HEK293T (cell line): ENCODE data around the gene MAGEH1.

Experiments used
- CTCF ChIA-PET: fragments of 350-600 bp; formaldehyde crosslinking; extraction: SDS; loops from one replicate; lab custom pipeline; 2021; ENCODE audit warnings: antibody characterized with exemption, inconsistent platforms; lab: Yijun Ruan, JAX
- POLR2A ChIA-PET: fragments of 350-600 bp; formaldehyde crosslinking; extraction: SDS; loops from one replicate; lab custom pipeline; 2020; ENCODE audit warnings: antibody characterized with exemption, inconsistent platforms; lab: Yijun Ruan, JAX
- DNase-seq: peaks from one replicate; pipeline ENCODE4 v3.0.0; 2012; ENCODE audit warnings: mixed read lengths; ENCODE audit errors: extremely low spot score
- ARNT ChIP-seq: fragments of 450-650 bp; IDR thresholded peaks from 2 replicates; pipeline ENCODE4 v1.6.1; 2017; ENCODE audit warnings: mild to moderate bottlenecking
- CTBP1 ChIP-seq: fragments of 450-650 bp; IDR thresholded peaks from 2 replicates; pipeline ENCODE4 v1.6.1; 2016; ENCODE audit warnings: borderline replicate concordance
- ELF4 ChIP-seq: fragments of 450-650 bp; IDR thresholded peaks from 2 replicates; pipeline ENCODE4 v1.6.1; 2017; ENCODE audit warnings: antibody characterized with exemption
- FOXA1 ChIP-seq: fragments of 450-650 bp; IDR thresholded peaks from 2 replicates; pipeline ENCODE4 v1.6.1; 2016; ENCODE audit warnings: mild to moderate bottlenecking
- FOXM1 ChIP-seq: fragments of 450-650 bp; IDR thresholded peaks from 2 replicates; pipeline ENCODE4 v1.6.1; 2017; ENCODE audit warnings: mild to moderate bottlenecking, borderline replicate concordance
- HDGF ChIP-seq: fragments of 450-650 bp; IDR thresholded peaks from 2 replicates; pipeline ENCODE4 v1.6.1; 2017; ENCODE audit warnings: antibody characterized with exemption, borderline replicate concordance
- L3MBTL2 ChIP-seq: fragments of 450-650 bp; conservative IDR thresholded peaks from 2 replicates; pipeline ENCODE4 v1.6.1; 2016; ENCODE audit warnings: mild to moderate bottlenecking
- NFRKB ChIP-seq: fragments of 450-650 bp; IDR thresholded peaks from 2 replicates; pipeline ENCODE4 v1.6.1; 2016; ENCODE audit warnings: mild to moderate bottlenecking, moderate library complexity
- SP1 ChIP-seq: fragments of 450-650 bp; IDR thresholded peaks from 2 replicates; pipeline ENCODE4 v1.6.1; 2017
- SUZ12 ChIP-seq: fragments of 450-650 bp; IDR thresholded peaks from 2 replicates; pipeline ENCODE4 v1.6.1; 2016; ENCODE audit warnings: mild to moderate bottlenecking
- ZNF384 ChIP-seq: fragments of 450-650 bp; IDR thresholded peaks from 2 replicates; pipeline ENCODE4 v1.6.1; 2016
- TF ChIP-seq, protein P1 (sequence below): fragments of 450-650 bp; IDR thresholded peaks from 2 replicates; pipeline ENCODE4 v1.6.1; 2016

The MAGEH1 gene

DNA sequence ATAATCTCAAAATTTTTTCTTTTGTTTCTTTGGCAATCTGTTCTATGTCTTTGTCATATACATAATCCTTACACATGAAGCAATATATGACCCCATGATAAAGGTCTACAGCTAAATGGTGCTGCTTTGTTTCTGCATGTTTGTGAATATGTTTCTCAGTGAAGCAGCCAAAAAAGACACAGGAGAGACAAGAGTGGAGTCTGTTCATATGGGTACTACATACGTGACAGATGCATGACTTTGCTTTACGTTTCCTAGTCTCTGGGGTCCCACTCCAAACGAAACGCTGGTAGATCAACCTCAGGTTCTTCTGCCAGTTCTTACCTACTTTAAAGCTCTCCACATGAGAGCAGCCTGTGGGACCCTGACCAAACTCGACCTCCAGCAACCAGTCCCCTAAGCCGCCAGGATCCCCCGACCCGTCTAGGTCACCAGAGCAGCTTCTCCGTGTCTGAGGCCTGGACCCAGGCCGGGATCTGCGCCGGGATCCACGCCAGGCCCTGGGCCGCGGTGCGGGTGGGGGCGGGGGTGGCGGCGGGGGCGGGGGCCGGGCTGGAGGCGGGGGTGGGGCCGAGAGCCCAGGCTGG, 36.2 kb downstream of the MAGEH1 start:
- no peak for DNase-seq
- POLR2A ChIA-PET, result no interaction called here
- TF ChIP-seq CTBP1 (no peak), HDGF (no peak), NFRKB (no peak)
- CTCF ChIA-PET, result no interaction called here

DNA sequence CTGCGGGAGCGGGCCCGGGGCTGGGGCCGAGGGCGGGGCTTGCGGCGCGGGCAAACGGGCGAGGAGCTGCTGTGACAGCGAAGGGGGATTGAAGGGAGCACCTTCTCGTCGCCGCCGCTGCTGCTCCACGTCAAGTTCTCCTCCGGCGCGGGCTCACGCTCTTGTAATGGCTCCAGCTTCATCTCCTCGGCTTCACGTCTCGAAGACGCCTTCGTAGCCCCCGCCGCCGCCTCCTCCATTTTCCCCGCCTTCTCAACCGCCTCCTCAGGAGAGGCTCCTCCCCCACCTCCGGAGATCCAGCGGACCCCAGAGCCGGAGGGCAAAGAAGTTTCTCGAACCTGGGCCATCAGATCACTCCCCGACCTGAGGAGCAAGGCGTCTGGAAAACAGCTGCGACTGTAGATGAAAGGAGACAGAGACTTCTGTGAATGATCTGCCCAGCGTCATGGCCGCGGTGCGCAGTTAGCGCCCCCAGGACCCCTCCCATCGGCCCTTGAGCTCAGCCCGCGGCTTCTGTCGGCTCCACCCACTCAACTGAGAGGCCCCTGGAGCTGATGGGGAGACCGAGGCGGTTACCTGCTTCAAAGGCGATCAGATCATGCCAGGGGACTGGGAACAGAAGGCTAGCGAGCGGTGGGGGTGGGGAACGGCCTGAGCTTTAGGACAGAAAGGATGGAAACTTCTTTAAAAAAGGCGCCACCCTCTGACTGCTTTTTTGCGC, 36.8 kb downstream of the MAGEH1 start:
- ChIA-PET POLR2A (no interaction called here), CTCF (no interaction called here)
- peak; percentile 41 for DNase-seq
- TF ChIP-seq L3MBTL2 (peak; percentile 73), HDGF (no peak)

DNA sequence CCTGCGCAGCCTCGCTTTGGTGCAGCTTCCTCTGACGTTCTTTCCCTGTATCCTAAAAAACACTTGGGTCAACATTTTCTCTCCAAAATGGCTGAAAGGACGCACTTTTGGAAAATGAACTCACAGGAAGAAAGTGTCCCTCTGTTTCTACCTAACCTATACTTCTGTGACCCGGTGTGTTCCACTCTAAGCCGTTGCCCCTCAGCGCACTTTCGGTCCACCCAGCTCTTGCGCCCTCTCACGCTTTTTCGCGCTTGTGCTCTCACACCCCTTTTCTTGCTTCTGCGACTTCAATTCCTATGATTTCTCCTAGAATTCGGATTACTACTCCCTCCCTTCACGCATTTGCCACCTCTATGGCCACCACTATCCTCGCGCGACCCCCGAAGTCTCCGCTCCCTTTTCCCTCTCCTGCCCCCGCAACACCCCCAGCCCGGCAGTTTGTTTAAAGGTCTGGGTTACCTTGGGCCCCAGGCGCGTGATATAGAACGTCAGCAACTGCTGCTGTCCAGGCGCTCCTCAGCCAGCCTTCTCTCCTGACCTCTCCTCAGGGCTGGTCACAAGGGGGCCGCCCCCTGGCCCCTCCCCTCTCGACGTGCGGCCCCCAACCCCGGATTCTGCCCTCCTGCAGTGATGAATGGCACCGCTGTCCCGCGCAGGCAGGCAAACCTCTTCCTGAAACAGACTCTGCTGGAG, 37.5 kb downstream of the MAGEH1 start, which contains the start of gene USP51:
USP51 (minus strand) TSS at position 535 of the 696 bp plus-strand sequence. CDS start 909 bp downstream, outside the sequence.
- POLR2A ChIA-PET, result no interaction called here
- CTCF ChIA-PET, result no interaction called here
- peak; percentile 12 for DNase-seq
- no peak for TF ChIP-seq ARNT
- TF ChIP-seq SP1, result no peak
- TF ChIP-seq, protein P1, sequence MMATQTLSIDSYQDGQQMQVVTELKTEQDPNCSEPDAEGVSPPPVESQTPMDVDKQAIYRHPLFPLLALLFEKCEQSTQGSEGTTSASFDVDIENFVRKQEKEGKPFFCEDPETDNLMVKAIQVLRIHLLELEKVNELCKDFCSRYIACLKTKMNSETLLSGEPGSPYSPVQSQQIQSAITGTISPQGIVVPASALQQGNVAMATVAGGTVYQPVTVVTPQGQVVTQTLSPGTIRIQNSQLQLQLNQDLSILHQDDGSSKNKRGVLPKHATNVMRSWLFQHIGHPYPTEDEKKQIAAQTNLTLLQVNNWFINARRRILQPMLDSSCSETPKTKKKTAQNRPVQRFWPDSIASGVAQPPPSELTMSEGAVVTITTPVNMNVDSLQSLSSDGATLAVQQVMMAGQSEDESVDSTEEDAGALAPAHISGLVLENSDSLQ, result no peak

DNA sequence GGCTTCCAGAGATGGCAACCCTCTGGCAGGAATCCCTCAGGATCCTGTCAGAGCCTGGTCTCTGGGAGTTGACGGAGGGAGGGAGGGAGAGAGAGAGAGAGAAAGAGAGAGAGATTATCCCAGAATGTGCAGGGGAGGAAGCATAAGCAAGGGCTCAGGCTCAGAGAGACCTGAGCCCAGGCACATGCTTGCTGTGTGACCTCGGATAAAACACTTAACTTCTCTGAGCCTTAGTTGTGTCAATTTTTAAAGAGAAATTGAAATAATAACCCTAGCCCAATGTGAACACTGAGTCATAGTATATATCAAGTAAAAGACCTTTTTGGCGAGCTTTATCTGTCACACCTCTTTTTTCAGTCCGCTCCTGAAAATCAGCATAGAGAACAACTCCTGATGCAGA, 38.2 kb downstream of the MAGEH1 start:
- no peak for TF ChIP-seq ZNF384
- TF ChIP-seq SUZ12, result no peak
- no peak for DNase-seq
- CTCF ChIA-PET, result no interaction called here
- POLR2A ChIA-PET, result no interaction called here

DNA sequence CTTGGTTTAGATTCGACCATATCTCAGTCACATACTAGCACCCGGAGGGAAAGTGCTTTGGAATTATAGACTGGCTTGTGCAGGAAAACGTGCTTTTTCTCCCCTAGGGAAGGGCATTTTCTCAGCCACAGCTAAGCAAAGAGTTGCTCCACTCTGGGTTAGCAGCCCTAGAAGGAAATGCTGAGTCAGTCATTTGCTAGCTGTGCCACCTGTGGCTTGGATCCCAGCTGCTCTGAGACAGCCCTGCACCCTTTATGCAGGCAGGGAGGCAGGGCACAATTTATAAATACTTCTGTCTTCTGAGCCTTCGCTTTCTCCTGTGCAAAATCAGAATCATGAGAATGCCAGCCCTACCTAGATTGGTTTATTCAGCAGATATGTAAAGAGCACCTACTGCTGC, 39.0 kb downstream of the MAGEH1 start:
- CTCF ChIA-PET, result no interaction called here
- TF ChIP-seq NFRKB (no peak), ZNF384 (no peak), FOXM1 (no peak), L3MBTL2 (no peak), FOXA1 (no peak), ELF4 (no peak)
- TF ChIP-seq, protein P1, result no peak
- DNase-seq, result no peak
- POLR2A ChIA-PET, result no interaction called here
